RWPE1 (cell line): Measurements from ENCODE around the gene TENM4.

Source experiments
- CTCF ChIA-PET: fragments of 350-600 bp; sonication (Branson Sonifier 250); formaldehyde crosslinking; extraction: SDS; loops from one replicate; lab custom pipeline; 2021; lab: Yijun Ruan, JAX
- POLR2A ChIA-PET: fragments of 400-600 bp; formaldehyde crosslinking; extraction: SDS; loops from one replicate; lab custom pipeline; 2020; ENCODE audit warnings: antibody characterized with exemption; ENCODE audit not compliant: low non-redundant PET; lab: Yijun Ruan, JAX
- DNase-seq: peaks from one replicate; pipeline ENCODE4 v3.0.0; 2012; ENCODE audit warnings: low spot score
- H3K27ac ChIP-seq: fragments of 450-650 bp; 2 replicates; pipeline ENCODE4 v1.5.1; 2017
- CTCF ChIP-seq: fragments of 450-650 bp; conservative IDR thresholded peaks from 2 replicates; pipeline ENCODE4 v1.5.1; 2017; ENCODE audit warnings: low read depth, mild to moderate bottlenecking

The TENM4 gene

DNA sequence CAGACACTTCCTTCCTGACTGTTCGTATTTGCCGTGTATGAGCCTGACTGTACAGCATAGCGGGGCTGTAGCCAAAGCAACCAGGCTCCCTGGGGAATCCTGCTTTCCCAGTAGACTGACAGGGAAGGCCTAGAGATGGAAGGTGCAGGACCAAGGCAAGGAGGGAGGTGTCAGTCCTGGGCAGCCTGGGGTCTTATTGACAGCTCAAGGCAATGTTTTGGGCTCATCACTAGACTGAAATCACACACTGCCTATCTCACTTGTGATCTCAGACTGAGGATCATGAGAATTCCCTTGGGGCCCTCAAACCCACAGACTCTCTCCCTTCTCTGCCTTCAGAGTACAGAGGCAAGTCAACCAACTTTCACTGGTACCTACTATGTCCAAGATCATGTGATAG is 519.3 kb downstream of the TENM4 start:
- H3K27ac ChIP-seq: no peak overlapping the region
- CTCF ChIA-PET: no interaction called here

GRCh38 chr11:78920329-78920728 is 520.5 kb downstream of the TENM4 start:
- ChIA-PET POLR2A (no interaction called here), CTCF (no interaction called here)
- no peak for TF ChIP-seq CTCF
- DNase-seq: no peak
- no peak overlapping the region for H3K27ac ChIP-seq

More for the DNA sequence above, 519.3 kb downstream of the TENM4 start:
- DNase-seq: no peak
- POLR2A ChIA-PET: no interaction called here
- no peak for TF ChIP-seq CTCF

GRCh38 chr11:78916759-78917158 is 524.1 kb downstream of the TENM4 start:
- ChIA-PET POLR2A (no interaction called here), CTCF (no interaction called here)
- no peak for TF ChIP-seq CTCF
- DNase-seq: no peak
- H3K27ac ChIP-seq: no peak overlapping the region

DNA sequence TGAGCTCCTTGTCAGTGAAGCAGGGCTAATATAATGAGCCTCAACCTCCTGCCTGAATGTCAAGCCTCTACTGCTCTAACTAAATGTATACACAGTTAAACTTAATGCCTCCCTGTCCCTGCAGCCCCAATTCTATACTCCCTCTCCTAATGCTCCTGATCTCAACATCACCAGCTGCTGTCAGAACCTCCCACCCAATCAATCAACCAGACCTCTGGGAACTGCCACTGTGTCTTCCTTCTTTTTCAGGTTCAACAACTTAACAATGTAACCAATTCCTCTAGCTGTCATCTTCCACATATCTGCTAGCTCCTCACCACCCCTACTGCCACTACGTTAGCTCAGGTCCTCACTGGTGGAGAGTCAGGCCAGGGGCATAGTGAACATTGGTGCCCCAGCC is 526.3 kb downstream of the TENM4 start:
- POLR2A ChIA-PET: no interaction called here
- H3K27ac ChIP-seq: no peak overlapping the region
- CTCF ChIA-PET: interaction anchor here (1.7 kb wide), 1 partner anchor 47 kb away, joined by 3 read pairs; no protein-coding TSS in a partner anchor
- DNase-seq: no peak
- no peak for TF ChIP-seq CTCF

DNA sequence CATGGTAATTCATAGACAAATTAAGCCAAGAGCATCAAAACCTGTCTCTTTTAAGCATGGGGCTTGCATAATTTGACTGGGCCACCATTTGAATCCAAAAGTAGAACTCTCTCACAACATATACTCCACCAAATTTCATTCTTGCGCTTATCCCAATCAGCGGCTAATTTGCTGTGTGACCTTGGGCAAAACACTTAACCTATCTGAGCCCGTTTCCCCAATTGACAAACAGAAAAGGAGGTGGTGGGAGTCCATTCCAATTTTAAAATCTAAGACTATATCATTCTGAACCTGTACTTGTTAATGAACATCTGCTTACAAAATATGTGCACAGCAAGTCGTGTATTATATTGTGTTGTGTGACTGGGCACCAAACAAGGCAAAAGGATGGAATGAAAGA is 528.1 kb downstream of the TENM4 start:
- no peak for DNase-seq
- CTCF ChIA-PET: no interaction called here
- no peak for TF ChIP-seq CTCF
- POLR2A ChIA-PET: no interaction called here
- H3K27ac ChIP-seq: no peak overlapping the region

- TF ChIP-seq CTCF: no peak
- no peak for DNase-seq
- ChIA-PET CTCF (interaction anchor here (0.6 kb wide), 1 partner anchor 540 kb away, joined by 3 read pairs; no protein-coding TSS in a partner anchor), POLR2A (no interaction called here)
- no peak overlapping the region for H3K27ac ChIP-seq
Measured at GRCh38 chr11:78910322-78910721, 530.5 kb downstream of the TENM4 start.

- CTCF ChIA-PET: no interaction called here
- TF ChIP-seq CTCF: no peak
- H3K27ac ChIP-seq: no peak overlapping the region
- POLR2A ChIA-PET: no interaction called here
- no peak for DNase-seq
Measured at GRCh38 chr11:78909386-78909785, 531.4 kb downstream of the TENM4 start.
